Loucy (cell line): ENCODE measurements around the gene TIGD3.

Experiments used
- H2AFZ ChIP-seq: fragments of 200-600 bp; sonication (generic); 2 replicates; pipeline ENCODE4 v1.6.0; 2016; ENCODE audit warnings: antibody characterized with exemption, mild to moderate bottlenecking, low read length, moderate library complexity
- H3F3A ChIP-seq: fragments of 200-600 bp; 2 replicates; pipeline ENCODE4 v1.6.0; 2016; ENCODE audit warnings: antibody characterized with exemption, low read depth, mild to moderate bottlenecking
- H3K27me3 ChIP-seq: fragments of 200-600 bp; sonication (generic); 2 replicates; pipeline ENCODE4 v1.6.1; 2014; ENCODE audit warnings: low read length, mild to moderate bottlenecking; ENCODE audit not compliant: insufficient read depth, poor library complexity, severe bottlenecking
- H3K36me3 ChIP-seq: fragments of 200-600 bp; sonication (generic); 2 replicates; pipeline ENCODE4 v1.6.1; 2016; ENCODE audit warnings: low read length; ENCODE audit not compliant: insufficient read depth
- H3K4me1 ChIP-seq: fragments of 200-600 bp; sonication (generic); 2 replicates; pipeline ENCODE4 v1.5.1; 2014; ENCODE audit warnings: low read length, mild to moderate bottlenecking; ENCODE audit not compliant: insufficient read depth, poor library complexity, severe bottlenecking
- H3K4me2 ChIP-seq: fragments of 200-600 bp; sonication (generic); 2 replicates; pipeline ENCODE4 v1.6.0; 2014; ENCODE audit warnings: antibody characterized with exemption, low read length, low read depth, mild to moderate bottlenecking; ENCODE audit not compliant: poor library complexity, severe bottlenecking
- H3K4me3 ChIP-seq: fragments of 200-600 bp; sonication (generic); 2 replicates; pipeline ENCODE4 v1.5.1; 2014; ENCODE audit warnings: low read length, mild to moderate bottlenecking, mixed read lengths; ENCODE audit not compliant: poor library complexity, severe bottlenecking
- H3K79me2 ChIP-seq: fragments of 200-600 bp; sonication (generic); 2 replicates; pipeline ENCODE4 v1.6.1; 2014; ENCODE audit warnings: low read length; ENCODE audit not compliant: insufficient read depth
- H3K9ac ChIP-seq: fragments of 200-600 bp; sonication (generic); 2 replicates; pipeline ENCODE4 v1.6.0; 2014; ENCODE audit warnings: mild to moderate bottlenecking, low read depth, low read length, moderate library complexity; ENCODE audit not compliant: poor library complexity, severe bottlenecking
- H3K9me2 ChIP-seq: fragments of 200-600 bp; sonication (generic); replicated peaks from 2 replicates; pipeline ENCODE4 v1.6.1; 2016; ENCODE audit warnings: low read depth, low read length, mixed read lengths
- H3K9me3 ChIP-seq: fragments of 200-600 bp; sonication (generic); 2 replicates; pipeline ENCODE4 v1.6.1; 2014; ENCODE audit warnings: mild to moderate bottlenecking, antibody characterized with exemption, low read length, low read depth; ENCODE audit not compliant: insufficient read depth
- H4K20me1 ChIP-seq: fragments of 200-600 bp; sonication (generic); 2 replicates; pipeline ENCODE4 v1.6.0; 2014; ENCODE audit warnings: antibody characterized with exemption, low read length, mild to moderate bottlenecking; ENCODE audit not compliant: insufficient read depth, poor library complexity, severe bottlenecking
- EZH2phosphoT487 ChIP-seq: fragments of 200-600 bp; IDR thresholded peaks from 2 replicates; pipeline ENCODE4 v1.6.1; 2018; ENCODE audit warnings: antibody characterized with exemption, mild to moderate bottlenecking, moderate library complexity, borderline replicate concordance
- TF ChIP-seq, protein P1 (sequence below): fragments of 200-600 bp; sonication (generic); conservative IDR thresholded peaks from 2 replicates; pipeline ENCODE4 v1.5.1; 2014; ENCODE audit warnings: mild to moderate bottlenecking, antibody characterized with exemption, low read length

Gene TIGD3

DNA sequence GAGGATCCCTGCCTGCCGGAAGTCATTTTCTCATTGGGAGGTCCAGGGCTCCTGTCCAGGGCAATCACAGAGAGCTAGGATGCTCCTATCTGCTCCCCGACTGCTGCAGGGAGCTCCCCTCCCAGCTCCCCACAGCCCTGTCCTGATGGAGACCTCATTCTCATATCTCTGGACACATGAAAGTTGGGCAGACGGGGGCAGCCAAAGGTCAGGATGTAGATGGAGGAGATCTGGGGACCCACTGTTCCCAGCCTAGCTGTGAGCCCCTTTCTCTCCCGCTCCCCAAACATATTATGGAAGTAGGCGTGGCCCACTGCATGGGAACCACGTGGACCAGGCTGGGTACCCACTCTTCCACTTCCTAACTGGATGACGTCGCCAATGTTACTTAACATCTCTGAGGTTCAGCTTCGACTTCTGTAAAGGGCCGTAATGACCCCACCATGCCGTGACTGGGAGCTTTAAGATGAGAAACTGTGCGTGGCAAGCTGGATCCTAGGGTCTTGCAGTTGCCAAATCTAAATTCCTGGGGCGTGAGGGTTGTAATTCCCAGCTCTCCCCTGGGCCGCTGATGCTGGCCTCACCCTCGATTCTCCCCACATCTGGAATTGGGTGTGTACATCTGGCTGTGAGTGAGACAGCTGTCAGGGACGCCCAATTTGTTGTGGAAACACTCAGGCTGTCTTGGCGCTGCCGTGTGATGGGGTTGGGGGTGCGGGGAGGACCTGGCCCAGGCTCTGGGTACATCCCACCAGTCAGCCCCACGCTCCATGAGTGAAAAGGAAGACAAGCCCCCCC is 38.1 kb upstream of the TIGD3 start:
- Histone ChIP-seq H4K20me1 (no peaks in the 10 kb centered on the region), H3K4me2 (peak overlapping the region; percentile 91), H3K4me3 (peak overlapping the region; percentile 81), H2AFZ (no peak overlapping the region), H3K9me3 (no peaks in the 10 kb centered on the region), H3K27me3 (no peaks in the 10 kb centered on the region), H3K9ac (peak overlapping the region; percentile 67), H3K36me3 (no peaks in the 10 kb centered on the region), H3K79me2 (no peaks in the 10 kb centered on the region), H3K4me1 (peaks cover 5% of the 10 kb centered on the region), H3F3A (no peaks in the 10 kb centered on the region), H3K9me2 (no peaks in the 10 kb centered on the region)
- TF ChIP-seq, protein P1, sequence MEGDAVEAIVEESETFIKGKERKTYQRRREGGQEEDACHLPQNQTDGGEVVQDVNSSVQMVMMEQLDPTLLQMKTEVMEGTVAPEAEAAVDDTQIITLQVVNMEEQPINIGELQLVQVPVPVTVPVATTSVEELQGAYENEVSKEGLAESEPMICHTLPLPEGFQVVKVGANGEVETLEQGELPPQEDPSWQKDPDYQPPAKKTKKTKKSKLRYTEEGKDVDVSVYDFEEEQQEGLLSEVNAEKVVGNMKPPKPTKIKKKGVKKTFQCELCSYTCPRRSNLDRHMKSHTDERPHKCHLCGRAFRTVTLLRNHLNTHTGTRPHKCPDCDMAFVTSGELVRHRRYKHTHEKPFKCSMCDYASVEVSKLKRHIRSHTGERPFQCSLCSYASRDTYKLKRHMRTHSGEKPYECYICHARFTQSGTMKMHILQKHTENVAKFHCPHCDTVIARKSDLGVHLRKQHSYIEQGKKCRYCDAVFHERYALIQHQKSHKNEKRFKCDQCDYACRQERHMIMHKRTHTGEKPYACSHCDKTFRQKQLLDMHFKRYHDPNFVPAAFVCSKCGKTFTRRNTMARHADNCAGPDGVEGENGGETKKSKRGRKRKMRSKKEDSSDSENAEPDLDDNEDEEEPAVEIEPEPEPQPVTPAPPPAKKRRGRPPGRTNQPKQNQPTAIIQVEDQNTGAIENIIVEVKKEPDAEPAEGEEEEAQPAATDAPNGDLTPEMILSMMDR = no peak
- TF ChIP-seq EZH2phosphoT487 = no peak

DNA sequence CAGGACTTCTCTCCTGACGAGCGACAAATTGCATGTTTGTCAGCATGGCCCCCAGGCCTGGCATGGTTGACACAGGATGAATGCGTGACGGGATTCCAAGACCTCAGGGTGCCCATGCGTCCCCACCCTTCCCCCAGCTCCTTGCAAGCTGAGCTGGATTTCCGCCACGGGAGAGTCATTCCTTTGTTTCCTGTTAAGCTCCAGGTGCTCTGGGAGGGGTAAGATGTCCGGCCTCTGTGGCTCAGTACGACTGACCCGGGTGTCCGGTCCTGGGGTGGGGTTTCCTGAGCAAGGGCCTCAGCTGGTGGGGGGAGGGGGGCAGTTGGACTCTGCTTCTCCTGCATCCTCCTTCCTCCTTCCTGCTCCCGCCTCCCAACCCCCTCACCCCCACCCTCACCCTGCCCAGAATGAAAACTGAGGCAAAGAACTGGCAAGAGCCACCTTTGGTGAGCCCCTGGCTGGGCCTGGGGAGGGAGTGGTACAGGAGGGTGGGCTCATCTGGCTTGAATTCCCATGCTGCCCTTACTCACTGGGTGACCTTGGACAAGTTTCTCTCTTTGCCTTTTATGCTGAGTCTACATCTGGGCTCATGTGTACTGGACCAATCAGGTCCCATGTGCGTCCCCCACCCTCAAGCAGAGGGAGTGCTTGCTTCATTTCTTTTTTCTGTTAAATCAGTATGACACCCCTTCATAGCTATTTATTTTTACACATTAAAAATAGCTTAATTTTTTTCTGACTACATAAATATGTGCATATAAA is 37.3 kb upstream of the TIGD3 start:
- H2AFZ ChIP-seq = no peak overlapping the region
- H3K36me3 ChIP-seq = no peaks in the 10 kb centered on the region
- no peaks in the 10 kb centered on the region for H3K9me3 ChIP-seq
- no peaks in the 10 kb centered on the region for H3K9me2 ChIP-seq
- TF ChIP-seq, protein P1 = no peak
- TF ChIP-seq EZH2phosphoT487 = no peak
- no peaks in the 10 kb centered on the region for H3K79me2 ChIP-seq
- peaks cover 5% of the 10 kb centered on the region for H3K4me1 ChIP-seq
- H3K9ac ChIP-seq = no peak overlapping the region
- H3K4me3 ChIP-seq = no peak overlapping the region
- H4K20me1 ChIP-seq = no peaks in the 10 kb centered on the region
- H3K4me2 ChIP-seq = no peak overlapping the region
- no peaks in the 10 kb centered on the region for H3F3A ChIP-seq
- no peaks in the 10 kb centered on the region for H3K27me3 ChIP-seq

DNA sequence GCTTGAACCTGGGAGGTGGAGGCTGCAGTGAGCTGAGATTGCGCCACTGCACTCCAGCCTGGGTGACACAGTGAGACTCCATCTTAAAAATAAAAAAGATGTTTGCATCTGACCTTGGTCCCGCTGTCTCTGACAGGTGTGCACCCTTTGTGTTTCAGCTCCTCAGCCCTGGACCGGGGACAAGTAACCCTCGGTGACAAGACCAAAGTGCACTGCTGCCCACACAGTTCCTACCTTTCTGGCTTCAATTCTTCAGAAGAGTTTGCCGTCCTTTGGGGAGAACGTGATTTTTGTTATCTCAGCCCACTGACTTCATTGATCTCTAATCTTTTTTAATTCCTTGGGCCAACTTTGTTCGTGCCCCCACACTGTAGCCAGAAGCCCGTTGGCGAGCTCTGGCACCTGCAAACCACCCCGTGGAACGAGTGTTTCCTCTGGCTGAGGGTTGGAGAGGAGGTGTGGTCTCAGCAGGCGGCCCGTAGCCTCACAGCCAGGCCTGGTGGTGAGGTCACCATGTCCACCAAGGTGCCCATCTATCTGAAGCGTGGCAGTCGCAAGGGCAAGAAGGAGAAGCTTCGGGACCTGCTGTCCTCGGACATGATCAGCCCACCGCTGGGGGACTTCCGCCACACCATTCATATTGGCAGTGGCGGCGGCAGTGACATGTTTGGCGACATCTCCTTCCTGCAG is 34.0 kb upstream of the TIGD3 start:
- Histone ChIP-seq H3K27me3 (no peaks in the 10 kb centered on the region), H3K4me2 (no peak overlapping the region), H3F3A (no peaks in the 10 kb centered on the region), H3K36me3 (no peaks in the 10 kb centered on the region), H3K4me3 (no peak overlapping the region), H3K79me2 (no peaks in the 10 kb centered on the region), H4K20me1 (no peaks in the 10 kb centered on the region), H3K9me3 (no peaks in the 10 kb centered on the region), H3K4me1 (no peaks in the 10 kb centered on the region), H2AFZ (no peak overlapping the region), H3K9me2 (no peaks in the 10 kb centered on the region), H3K9ac (no peak overlapping the region)
- TF ChIP-seq, protein P1 = no peak
- no peak for TF ChIP-seq EZH2phosphoT487
